ENCODE results near the gene IMPDH2.

DNA sequence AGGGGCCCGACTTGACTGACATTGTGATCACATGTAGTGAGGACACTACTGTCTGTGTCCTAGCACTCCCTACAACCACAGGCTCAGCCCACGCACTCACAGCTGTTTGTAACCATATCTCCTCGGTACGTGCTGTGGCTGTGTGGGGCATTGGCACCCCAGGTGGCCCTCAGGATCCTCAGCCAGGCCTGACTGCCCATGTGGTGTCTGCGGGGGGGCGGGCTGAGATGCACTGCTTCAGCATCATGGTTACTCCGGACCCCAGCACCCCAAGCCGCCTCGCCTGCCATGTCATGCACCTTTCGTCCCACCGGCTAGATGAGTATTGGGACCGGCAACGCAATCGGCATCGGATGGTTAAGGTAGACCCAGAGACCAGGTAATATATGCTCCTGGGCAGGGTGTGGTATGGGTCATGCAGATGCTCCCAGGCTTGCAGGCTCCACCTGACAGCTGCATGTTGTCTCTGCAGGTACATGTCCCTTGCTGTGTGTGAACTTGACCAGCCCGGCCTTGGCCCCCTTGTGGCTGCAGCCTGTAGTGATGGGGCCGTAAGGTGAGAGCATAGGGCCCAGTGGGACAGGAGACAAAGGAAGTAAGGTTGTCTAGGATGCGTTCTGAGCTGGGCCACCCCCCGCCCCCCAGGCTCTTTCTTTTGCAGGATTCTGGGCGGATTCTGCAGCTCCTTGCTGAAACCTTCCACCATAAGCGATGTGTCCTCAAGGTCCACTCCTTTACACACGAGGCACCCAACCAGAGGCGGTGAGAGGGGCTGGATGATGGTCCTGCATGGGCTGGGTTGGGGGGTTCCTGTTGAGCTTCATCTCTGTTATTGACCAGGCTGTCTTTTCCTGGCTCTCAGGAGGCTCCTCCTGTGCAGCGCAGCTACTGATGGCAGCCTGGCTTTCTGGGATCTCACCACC is 15.2 kb downstream of the IMPDH2 start:
- TF ChIP-seq CTCF (conservative IDR thresholded peaks at IDR 0.05 in 1 of 2, IDR thresholded peaks at IDR 0.05 in 1 of 2; ENCODE audit: low read depth in 1 of 2, low read length in 2 of 2) (peak; percentile 53 to 65), EZH2 (IDR thresholded peaks at IDR 0.05; ENCODE audit: low read length, missing control alignments) (no peak)
